Spleen (tissue), 7 donors: Measurements from ENCODE around the gene ACHE.

ENCODE experiments used
- POLR2A ChIP-seq, 3 donors: fragments of 450-650 bp; IDR thresholded peaks; one replicate each; pipeline ENCODE4 v1.5.1; 2017; ENCODE audit warnings: antibody characterized with exemption in 3 of 3, mild to moderate bottlenecking in 1 of 3
- POLR2AphosphoS5 ChIP-seq, 3 donors: sonication (generic); formaldehyde crosslinking; IDR thresholded peaks; one replicate each; pipeline ENCODE4 v1.5.1; 2017; ENCODE audit warnings: antibody characterized with exemption in 3 of 3
- TF ChIP-seq, protein P1 (sequence below), 11 experiments: fragments of 200-600 bp in 7 of 11; fragments of 450-650 bp in 4 of 11; sonication (generic) in 4 of 11; IDR thresholded peaks in 8 of 11; conservative IDR thresholded peaks in 3 of 11; 1 replicate in 7 of 11; 2 replicates in 4 of 11; pipeline versions ENCODE4 v1.4.0 to v1.8.0; 2016 to 2021; ENCODE audit warnings: antibody characterized with exemption in 11 of 11, inconsistent platforms in 4 of 11, mild to moderate bottlenecking in 1 of 11
- donor health status: DM: no; HTN: no; CAD: no; lungs with moderate emphysema.
- donor health status: DM: no; HTN: no; CAD: no.
- donor health status: DM: no; HTN: no; CAD: no.

DNA sequence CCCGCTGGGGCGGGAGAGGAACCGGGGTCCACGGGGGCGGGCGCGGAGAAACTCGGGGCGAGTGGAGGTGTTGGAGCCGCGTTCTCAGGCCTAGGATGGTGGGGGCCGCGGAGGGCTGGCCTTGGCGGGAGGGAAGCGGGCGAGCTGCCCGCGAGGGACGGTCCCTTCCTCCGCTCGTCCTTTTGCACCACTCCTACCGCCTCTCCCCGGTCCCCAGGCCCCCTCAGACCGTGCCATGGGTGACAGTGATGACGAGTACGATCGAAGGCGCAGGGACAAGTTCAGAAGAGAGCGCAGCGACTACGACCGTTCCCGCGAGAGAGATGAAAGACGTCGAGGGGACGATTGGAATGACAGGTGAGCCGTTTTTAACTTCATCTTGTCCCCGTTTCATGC lies 20.3 kb downstream of the ACHE start:
- TF ChIP-seq, protein P1, sequence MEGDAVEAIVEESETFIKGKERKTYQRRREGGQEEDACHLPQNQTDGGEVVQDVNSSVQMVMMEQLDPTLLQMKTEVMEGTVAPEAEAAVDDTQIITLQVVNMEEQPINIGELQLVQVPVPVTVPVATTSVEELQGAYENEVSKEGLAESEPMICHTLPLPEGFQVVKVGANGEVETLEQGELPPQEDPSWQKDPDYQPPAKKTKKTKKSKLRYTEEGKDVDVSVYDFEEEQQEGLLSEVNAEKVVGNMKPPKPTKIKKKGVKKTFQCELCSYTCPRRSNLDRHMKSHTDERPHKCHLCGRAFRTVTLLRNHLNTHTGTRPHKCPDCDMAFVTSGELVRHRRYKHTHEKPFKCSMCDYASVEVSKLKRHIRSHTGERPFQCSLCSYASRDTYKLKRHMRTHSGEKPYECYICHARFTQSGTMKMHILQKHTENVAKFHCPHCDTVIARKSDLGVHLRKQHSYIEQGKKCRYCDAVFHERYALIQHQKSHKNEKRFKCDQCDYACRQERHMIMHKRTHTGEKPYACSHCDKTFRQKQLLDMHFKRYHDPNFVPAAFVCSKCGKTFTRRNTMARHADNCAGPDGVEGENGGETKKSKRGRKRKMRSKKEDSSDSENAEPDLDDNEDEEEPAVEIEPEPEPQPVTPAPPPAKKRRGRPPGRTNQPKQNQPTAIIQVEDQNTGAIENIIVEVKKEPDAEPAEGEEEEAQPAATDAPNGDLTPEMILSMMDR (IDR thresholded peaks at IDR 0.05 in 8 of 11, conservative IDR thresholded peaks at IDR 0.05 in 3 of 11) = no peak
- no peak for TF ChIP-seq POLR2AphosphoS5 (IDR thresholded peaks at IDR 0.05)
- no peak for TF ChIP-seq POLR2A (IDR thresholded peaks at IDR 0.05)
